A673 (cell line): ENCODE data around the gene LEAP2.

ENCODE experiments used
- EZH2 ChIP-seq: fragments of 200-600 bp; sonication (generic); IDR thresholded peaks from 2 replicates; pipeline ENCODE4 v1.6.1; 2017; ENCODE audit warnings: borderline replicate concordance, low read depth, mild to moderate bottlenecking, mixed read lengths, antibody characterized with exemption, low read length; ENCODE audit not compliant: poor library complexity, severe bottlenecking
- TF ChIP-seq, protein P1 (sequence below): fragments of 300-800, 200-600 bp; sonication (generic); conservative IDR thresholded peaks from 2 replicates; pipeline ENCODE4 v1.5.1; 2017; ENCODE audit warnings: low read depth, mild to moderate bottlenecking, antibody characterized with exemption, low read length, moderate library complexity, mixed read lengths

DNA sequence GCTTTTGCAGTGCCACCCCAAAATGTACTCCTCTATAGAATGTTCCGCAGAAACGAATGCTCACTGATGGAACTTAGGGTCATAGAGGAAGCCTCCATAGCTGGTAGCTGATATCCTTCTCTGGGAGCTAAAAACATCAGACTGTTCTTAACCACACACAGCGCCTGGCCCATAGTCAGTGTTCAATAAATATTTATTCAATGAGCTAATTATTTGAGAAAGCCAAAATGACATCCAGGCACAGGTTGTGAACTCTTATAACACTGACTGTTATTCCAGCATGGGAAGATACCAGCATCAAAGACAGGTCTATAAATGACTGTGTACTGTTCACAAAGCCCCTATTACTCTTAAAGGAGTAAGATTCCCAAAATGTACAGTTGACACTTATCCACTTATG, 20.1 kb upstream of the LEAP2 start:
- TF ChIP-seq, protein P1, sequence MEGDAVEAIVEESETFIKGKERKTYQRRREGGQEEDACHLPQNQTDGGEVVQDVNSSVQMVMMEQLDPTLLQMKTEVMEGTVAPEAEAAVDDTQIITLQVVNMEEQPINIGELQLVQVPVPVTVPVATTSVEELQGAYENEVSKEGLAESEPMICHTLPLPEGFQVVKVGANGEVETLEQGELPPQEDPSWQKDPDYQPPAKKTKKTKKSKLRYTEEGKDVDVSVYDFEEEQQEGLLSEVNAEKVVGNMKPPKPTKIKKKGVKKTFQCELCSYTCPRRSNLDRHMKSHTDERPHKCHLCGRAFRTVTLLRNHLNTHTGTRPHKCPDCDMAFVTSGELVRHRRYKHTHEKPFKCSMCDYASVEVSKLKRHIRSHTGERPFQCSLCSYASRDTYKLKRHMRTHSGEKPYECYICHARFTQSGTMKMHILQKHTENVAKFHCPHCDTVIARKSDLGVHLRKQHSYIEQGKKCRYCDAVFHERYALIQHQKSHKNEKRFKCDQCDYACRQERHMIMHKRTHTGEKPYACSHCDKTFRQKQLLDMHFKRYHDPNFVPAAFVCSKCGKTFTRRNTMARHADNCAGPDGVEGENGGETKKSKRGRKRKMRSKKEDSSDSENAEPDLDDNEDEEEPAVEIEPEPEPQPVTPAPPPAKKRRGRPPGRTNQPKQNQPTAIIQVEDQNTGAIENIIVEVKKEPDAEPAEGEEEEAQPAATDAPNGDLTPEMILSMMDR = no peak
- TF ChIP-seq EZH2 = no peak
